Measurements from ENCODE around the gene KLB.
"Not testable (repeated sequence)": the region's sequence is repeated elsewhere in the genome, so short reads cannot be mapped to it uniquely, and the experiment has no call there.

KLB gene

GRCh38 chr4:39415678-39416283, 9.1 kb downstream of the KLB start:
- DNase-seq (ENCODE audit: low read depth, low spot score) = no peak
- H3K4me3 ChIP-seq (ENCODE audit: low read length) = no peak overlapping the region

- DNase-seq (ENCODE audit: low read depth, low spot score) = no peak
These were observed 15.5 kb downstream of the KLB start for GRCh38 chr4:39422247-39422646.

DNA sequence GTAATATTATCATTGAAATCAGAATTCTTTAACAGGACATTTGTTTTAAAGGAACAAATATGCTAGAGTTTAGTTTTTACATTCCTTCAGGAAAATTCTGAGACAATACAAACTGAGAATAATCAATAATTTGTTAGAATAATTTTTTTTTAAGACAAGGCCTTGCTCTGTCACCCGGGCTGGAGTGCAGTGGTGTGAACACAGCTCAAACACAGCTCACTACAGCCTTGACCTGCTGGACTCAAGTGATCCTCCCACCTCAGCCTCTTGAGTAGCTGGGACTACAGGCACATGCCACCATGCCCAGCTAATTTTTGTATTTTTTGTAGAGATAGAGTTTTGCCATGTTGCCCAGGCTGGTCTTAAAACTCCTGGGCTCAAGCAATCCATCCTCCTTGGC, 18.6 kb downstream of the KLB start:
- H3K4me3 ChIP-seq (ENCODE audit: low read length) = not testable (repeated sequence)

More at GRCh38 chr4:39422247-39422646, 15.5 kb downstream of the KLB start:
- no peak overlapping the region for H3K4me3 ChIP-seq (ENCODE audit: low read length)

GRCh38 chr4:39426728-39427127, 20.0 kb downstream of the KLB start:
- no peak overlapping the region for H3K4me3 ChIP-seq (ENCODE audit: low read length)
- no peak for DNase-seq (ENCODE audit: low read depth, low spot score)

More for the DNA sequence above, 18.6 kb downstream of the KLB start:
- DNase-seq (ENCODE audit: low read depth, low spot score) = not testable (repeated sequence)

DNA sequence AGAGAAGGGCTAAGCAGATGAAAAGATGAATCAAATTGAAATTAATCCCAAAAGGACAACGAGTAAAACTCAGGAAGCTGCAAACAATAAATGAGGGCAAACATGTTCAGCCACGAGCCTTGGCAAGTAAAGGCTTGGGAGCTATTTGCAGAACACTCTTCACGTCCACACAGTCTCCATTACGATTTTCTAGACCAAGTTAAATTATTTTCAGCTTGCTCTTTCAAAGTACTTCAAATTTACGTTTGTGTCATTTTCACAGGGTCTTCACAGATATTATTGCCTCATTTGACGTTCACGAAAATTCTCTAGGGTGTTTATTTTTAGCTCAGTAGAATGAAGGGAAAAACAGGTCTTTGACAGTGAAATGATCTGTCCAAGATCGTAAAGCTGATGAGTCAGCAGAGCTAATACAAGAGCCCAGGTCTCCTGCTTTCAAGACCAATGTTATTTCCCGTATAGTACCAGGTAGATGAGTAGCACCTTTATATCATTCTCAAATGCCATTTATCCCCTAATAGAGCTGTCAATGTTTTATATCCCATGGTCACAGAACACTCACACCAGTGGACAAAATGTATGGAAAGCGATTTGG, 20.9 kb downstream of the KLB start:
- H3K4me3 ChIP-seq (ENCODE audit: low read length) = no peak overlapping the region

DNA sequence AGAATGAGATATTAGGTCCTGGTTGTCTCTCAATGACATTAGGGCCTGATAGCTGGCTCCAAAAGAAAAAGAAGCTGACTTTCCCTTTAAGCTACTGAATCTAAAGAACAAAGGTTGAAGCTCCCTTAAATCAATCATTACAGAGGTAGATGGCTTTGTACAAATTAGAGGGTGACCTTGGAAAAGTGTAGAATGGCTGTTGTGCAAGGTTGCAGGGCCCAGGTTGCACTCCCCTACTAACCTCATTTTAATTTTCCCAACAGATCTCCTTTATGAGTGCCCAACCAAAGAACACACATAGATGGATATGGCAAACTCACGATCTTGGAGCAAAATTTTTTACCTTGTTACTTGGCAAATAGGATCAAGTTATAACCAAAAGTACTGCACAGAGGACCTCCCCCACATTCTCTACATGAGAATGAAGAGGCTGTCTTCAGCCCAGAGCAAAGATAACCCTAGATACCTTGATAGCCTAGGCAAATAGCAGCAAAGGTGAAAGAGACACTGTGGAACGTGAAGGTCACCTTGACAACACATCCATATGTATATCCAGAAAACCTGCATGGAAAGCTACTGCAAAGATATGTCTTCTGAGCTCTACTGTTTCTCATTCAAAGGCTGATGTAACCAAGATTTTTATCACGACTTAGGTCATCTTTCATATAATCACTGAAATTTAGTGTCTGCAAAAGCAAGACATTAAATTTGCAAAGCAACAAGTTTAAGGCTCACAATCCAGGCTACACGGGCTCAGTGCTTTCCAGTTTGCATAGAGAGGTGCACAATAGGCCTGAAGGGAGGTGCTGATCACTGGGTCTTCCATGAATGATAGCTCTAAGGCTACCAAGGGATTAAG, 23.0 kb downstream of the KLB start:
- no peak for DNase-seq (ENCODE audit: low read depth, low spot score)
- H3K4me3 ChIP-seq (ENCODE audit: low read length) = no peak overlapping the region

More for the DNA sequence above, 20.9 kb downstream of the KLB start:
- DNase-seq (ENCODE audit: low read depth, low spot score) = no peak

DNA sequence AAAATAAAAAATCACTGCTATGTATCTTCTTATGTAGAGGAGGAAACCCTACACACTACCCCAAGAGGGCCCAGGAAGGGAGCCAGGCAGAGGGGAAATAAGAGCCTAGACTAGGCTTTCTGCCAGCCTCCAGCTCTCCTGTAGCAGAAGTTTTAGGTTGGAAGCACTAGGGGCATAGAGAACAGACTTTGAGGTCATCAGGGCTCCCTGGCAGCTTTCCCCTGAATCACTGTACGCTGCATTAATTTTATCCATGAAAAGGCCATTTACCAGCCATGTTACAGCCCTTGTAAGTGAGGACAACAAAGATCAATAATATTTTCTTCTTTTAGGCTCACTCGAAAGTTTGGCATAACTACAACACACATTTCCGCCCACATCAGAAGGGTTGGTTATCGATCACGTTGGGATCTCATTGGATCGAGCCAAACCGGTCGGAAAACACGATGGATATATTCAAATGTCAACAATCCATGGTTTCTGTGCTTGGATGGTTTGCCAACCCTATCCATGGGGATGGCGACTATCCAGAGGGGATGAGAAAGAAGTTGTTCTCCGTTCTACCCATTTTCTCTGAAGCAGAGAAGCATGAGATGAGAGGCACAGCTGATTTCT, 27.3 kb downstream of the KLB start:
- DNase-seq (ENCODE audit: low read depth, low spot score) = no peak
- no peak overlapping the region for H3K4me3 ChIP-seq (ENCODE audit: low read length)

GRCh38 chr4:39435659-39436563, 29.2 kb downstream of the KLB start:
- DNase-seq (ENCODE audit: low read depth, low spot score) = no peak

GRCh38 chr4:39441593-39441992, 34.9 kb downstream of the KLB start:
- no peak overlapping the region for H3K4me3 ChIP-seq (ENCODE audit: low read length)
- DNase-seq (ENCODE audit: low read depth, low spot score) = no peak

More at GRCh38 chr4:39435659-39436563, 29.2 kb downstream of the KLB start:
- no peak overlapping the region for H3K4me3 ChIP-seq (ENCODE audit: low read length)

DNA sequence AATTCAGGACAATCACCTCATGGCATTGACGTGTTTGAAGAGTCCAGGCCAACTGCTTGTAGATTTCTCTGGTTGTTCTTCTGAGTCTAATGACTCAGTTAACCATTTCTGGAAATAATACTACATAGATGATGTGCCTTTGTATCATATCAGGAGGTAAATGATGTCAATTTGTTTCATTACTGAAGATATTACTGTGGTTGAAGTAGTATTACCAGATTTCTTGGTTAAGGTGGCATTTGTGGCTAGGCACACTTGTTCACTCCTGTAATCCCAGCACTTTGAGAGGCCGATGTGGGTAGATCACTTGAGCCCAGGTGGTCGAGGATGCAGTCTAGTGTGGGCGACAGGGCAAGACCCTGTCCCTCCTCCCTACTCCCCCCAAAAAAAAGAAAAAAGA, 36.3 kb downstream of the KLB start:
- no peak for DNase-seq (ENCODE audit: low read depth, low spot score)
- no peak overlapping the region for H3K4me3 ChIP-seq (ENCODE audit: low read length)

- no peak overlapping the region for H3K4me3 ChIP-seq (ENCODE audit: low read length)
- no peak for DNase-seq (ENCODE audit: low read depth, low spot score)
These were observed 39.7 kb downstream of the KLB start for GRCh38 chr4:39446483-39446841.

GRCh38 chr4:39446842-39447573, 40.3 kb downstream of the KLB start:
- no peak for DNase-seq (ENCODE audit: low read depth, low spot score)
- no peak overlapping the region for H3K4me3 ChIP-seq (ENCODE audit: low read length)

DNA sequence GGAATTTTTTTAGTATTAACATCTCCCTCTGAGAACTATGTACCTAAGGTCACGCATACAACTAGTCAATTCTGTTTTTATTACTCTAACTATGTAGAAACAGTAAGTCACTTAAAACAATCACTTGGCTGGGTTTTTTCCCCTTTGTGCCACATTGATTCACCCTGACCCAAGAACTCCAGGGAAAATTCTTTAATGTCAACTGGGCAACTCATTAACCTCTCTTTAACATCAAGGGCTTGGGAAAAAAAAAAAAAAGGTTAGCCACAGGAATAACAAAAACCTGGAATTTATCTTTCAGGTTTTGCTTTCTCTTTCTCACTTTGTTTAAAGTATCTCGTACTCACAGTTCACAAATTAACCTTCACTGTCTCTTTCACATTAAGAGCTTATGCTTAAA, 43.9 kb downstream of the KLB start:
- no peak overlapping the region for H3K4me3 ChIP-seq (ENCODE audit: low read length)
- no peak for DNase-seq (ENCODE audit: low read depth, low spot score)

GRCh38 chr4:39451423-39452023, 44.8 kb downstream of the KLB start:
- DNase-seq (ENCODE audit: low read depth, low spot score) = no peak
- no peak overlapping the region for H3K4me3 ChIP-seq (ENCODE audit: low read length)

GRCh38 chr4:39452153-39452859, 45.6 kb downstream of the KLB start:
- no peak for DNase-seq (ENCODE audit: low read depth, low spot score)
- H3K4me3 ChIP-seq (ENCODE audit: low read length) = no peak overlapping the region

GRCh38 chr4:39452860-39453587, 46.3 kb downstream of the KLB start:
- no peak for DNase-seq (ENCODE audit: low read depth, low spot score)
- no peak overlapping the region for H3K4me3 ChIP-seq (ENCODE audit: low read length)

DNA sequence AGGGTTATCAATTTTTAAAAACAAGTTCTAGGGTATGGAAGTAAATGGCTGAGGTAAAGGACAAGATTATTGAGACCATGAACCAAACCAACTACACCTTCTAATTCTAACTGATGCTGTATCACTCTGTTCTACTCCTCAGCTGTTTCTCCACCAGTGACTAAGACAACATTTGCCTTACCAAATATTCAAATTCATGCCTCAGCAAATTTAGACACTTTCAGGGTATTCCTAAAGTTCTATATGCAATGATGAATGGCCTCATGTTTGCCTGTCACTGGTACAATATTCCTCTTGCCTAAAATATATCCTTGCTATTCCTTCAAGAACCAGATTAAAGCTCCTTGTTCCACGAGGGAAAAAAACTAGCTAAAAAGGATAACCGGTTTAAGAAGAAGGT, 47.0 kb downstream of the KLB start:
- DNase-seq (ENCODE audit: low read depth, low spot score) = no peak
- no peak overlapping the region for H3K4me3 ChIP-seq (ENCODE audit: low read length)

Measured in Jurkat, Clone E6-1 (cell line).